Activated naive CD8-positive, alpha-beta T cell treated with anti-CD3 and anti-CD28 coated beads, Interleukin-2, amount 50 U/mL, for 24 hours (primary cell): ENCODE measurements around the gene NRCAM.
"Not testable (repeated sequence)": the region's sequence is repeated elsewhere in the genome, so short reads cannot be mapped to it uniquely, and the experiment has no call there.

Experiments used
- ATAC-seq: fragments of 150-1000 bp; cut with Tn5 transposase; one replicate; pipeline ENCODE4 v1.10.0; 2021
- DNase-seq: peaks from one replicate; pipeline ENCODE4 v3.0.0; 2021
- H3K27ac Mint-ChIP-seq: one replicate; pipeline ENCODE4 v1.8.0; 2021; ENCODE audit warnings: mild to moderate bottlenecking, mixed read lengths
- H3K27me3 Mint-ChIP-seq: one replicate; pipeline ENCODE4 v1.8.0; 2021; ENCODE audit warnings: mixed read lengths
- H3K36me3 Mint-ChIP-seq: one replicate; pipeline ENCODE4 v1.8.0; 2021; ENCODE audit warnings: low read depth, mixed read lengths
- H3K4me1 Mint-ChIP-seq: one replicate; pipeline ENCODE4 v1.8.0; 2021; ENCODE audit warnings: mixed read lengths
- H3K4me3 Mint-ChIP-seq: one replicate; pipeline ENCODE4 v1.8.0; 2021; ENCODE audit warnings: mild to moderate bottlenecking, moderate library complexity, mixed read lengths
- H3K9me3 Mint-ChIP-seq: one replicate; pipeline ENCODE4 v1.8.0; 2021; ENCODE audit warnings: mixed read lengths

NRCAM gene

DNA sequence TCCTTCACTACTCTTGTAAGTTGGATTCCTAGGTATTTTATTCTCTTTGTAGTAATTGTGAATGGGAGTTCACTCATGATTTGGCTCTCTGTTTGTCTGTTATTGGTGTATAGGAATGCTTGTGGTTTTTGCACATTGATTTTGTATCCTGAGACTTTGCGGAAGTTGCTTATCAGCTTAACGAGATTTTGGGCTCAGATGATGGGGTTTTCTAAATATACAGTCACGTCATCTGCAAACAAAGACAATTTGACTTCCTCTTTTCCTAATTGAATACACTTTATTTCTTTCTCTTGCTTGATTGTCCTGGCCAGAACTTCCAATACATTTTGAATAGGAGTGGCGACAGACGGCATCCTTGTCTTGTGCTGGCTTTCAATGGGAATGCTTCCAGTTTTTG lies 181.8 kb downstream of the NRCAM start:
- not testable (repeated sequence) for H3K4me3 Mint-ChIP-seq, H3K27me3 Mint-ChIP-seq, H3K36me3 Mint-ChIP-seq, H3K27ac Mint-ChIP-seq, ATAC-seq, DNase-seq
- H3K4me1 Mint-ChIP-seq, result peaks cover 18% of the 10 kb centered on the region
- peaks cover 15% of the 10 kb centered on the region for H3K9me3 Mint-ChIP-seq

- not testable (repeated sequence) for H3K27me3 Mint-ChIP-seq, H3K4me3 Mint-ChIP-seq, H3K27ac Mint-ChIP-seq, DNase-seq, ATAC-seq, H3K36me3 Mint-ChIP-seq
- H3K4me1 Mint-ChIP-seq, result peaks cover 18% of the 10 kb centered on the region
- peaks cover 15% of the 10 kb centered on the region for H3K9me3 Mint-ChIP-seq
Observed at GRCh38 chr7:108272891-108273290, 183.3 kb downstream of the NRCAM start.

DNA sequence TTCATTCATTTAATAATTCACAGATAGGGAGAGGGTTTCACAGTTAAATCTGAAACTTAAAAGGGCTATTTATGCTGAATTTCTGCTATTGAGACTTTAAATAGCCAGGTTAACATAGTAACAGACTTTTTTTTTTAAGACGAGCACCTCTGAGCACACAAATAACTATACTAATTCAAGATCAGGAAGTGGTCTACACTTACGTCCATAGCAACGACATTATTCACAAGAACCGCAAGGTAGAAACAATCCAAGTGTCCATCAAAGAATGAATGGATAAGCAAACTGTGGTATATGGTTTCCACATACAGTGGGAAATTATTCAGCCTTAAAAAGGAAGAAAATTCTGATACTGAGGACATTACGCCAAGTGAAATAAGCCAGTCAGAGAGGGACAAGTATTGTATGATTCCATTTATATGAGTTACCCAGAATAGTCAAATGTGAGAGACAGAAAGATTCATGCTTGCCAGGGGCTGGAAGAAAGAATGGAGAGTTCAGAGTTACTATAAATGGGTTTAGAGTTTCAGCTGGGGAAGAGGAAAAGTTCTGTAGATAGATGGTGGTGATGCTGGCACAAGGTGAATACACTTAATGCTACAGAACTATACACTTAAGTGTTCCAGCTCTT lies 185.7 kb downstream of the NRCAM start:
- no peak overlapping the region for H3K27ac Mint-ChIP-seq
- no peaks in the 10 kb centered on the region for H3K9me3 Mint-ChIP-seq
- DNase-seq, result no peak
- peaks cover 25% of the 10 kb centered on the region for H3K4me1 Mint-ChIP-seq
- H3K27me3 Mint-ChIP-seq, result no peaks in the 10 kb centered on the region
- no peak overlapping the region for H3K4me3 Mint-ChIP-seq
- H3K36me3 Mint-ChIP-seq, result no peaks in the 10 kb centered on the region
- peak; percentile 49 for ATAC-seq

DNA sequence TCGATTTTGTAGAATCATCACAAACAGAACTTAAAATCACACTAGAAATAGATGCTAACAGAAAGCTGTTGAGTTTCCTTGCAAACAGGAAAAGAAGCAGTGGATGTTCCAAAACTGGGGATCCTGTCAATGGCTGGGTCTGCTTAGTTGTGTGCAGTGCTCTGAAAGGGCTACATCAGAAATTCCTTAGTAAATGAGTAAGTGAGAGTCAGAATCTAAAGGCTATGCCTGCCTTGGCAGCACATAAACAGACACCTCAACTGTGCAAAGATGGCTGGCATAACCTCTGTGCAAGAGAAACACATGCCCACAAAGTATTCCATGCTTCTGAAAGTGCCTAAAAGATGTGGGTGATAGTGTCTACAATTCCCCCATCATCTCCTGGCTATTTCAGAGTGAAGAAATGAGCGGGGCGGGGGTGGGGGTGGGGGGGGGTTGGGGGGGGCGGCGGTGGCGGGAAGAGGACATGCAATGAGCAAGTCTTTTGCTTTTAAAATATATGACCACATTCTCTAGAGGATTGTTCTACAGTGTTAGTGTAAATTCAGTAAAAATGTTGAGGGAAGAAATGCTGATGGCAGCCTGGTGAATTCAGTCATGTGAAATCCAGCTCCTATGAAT lies 187.9 kb downstream of the NRCAM start:
- H3K4me1 Mint-ChIP-seq, result peaks cover 25% of the 10 kb centered on the region
- no peak overlapping the region for H3K4me3 Mint-ChIP-seq
- DNase-seq, result no peak
- H3K27ac Mint-ChIP-seq, result no peak overlapping the region
- H3K36me3 Mint-ChIP-seq, result no peaks in the 10 kb centered on the region
- no peaks in the 10 kb centered on the region for H3K9me3 Mint-ChIP-seq
- no peaks in the 10 kb centered on the region for H3K27me3 Mint-ChIP-seq
- no peak for ATAC-seq

GRCh38 chr7:108267615-108268014 lies 188.6 kb downstream of the NRCAM start:
- H3K36me3 Mint-ChIP-seq, result no peaks in the 10 kb centered on the region
- no peak overlapping the region for H3K4me3 Mint-ChIP-seq
- DNase-seq, result no peak
- no peak overlapping the region for H3K27ac Mint-ChIP-seq
- peaks cover 25% of the 10 kb centered on the region for H3K4me1 Mint-ChIP-seq
- H3K27me3 Mint-ChIP-seq, result no peaks in the 10 kb centered on the region
- no peaks in the 10 kb centered on the region for H3K9me3 Mint-ChIP-seq
- no peak for ATAC-seq

DNA sequence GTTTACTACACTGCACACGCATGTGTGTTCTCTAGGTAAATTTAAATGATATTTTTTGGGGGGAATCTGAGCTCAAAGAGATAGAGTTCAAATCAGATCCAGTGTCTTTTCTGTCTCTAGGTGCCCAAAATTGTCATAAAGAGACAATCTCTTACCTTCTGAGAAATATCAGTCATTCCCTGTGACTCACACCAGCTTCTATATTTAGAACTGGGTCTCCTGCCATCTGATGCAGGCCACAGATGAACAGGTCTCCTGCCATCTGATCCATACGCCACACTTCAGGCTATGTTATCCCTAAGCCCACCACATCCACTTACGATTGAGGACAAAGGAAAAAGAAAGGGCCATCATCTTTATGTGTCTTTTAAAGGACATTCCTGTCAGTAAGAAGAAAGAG lies 189.7 kb downstream of the NRCAM start:
- Mint-ChIP-seq H3K36me3 (no peaks in the 10 kb centered on the region), H3K27me3 (no peaks in the 10 kb centered on the region), H3K4me3 (no peak overlapping the region), H3K4me1 (peaks cover 18% of the 10 kb centered on the region), H3K9me3 (no peaks in the 10 kb centered on the region), H3K27ac (no peak overlapping the region)
- DNase-seq (no peak), ATAC-seq (no peak)

- no peaks in the 10 kb centered on the region for H3K27me3 Mint-ChIP-seq
Observed at GRCh38 chr7:108266035-108266434, 190.2 kb downstream of the NRCAM start.

DNA sequence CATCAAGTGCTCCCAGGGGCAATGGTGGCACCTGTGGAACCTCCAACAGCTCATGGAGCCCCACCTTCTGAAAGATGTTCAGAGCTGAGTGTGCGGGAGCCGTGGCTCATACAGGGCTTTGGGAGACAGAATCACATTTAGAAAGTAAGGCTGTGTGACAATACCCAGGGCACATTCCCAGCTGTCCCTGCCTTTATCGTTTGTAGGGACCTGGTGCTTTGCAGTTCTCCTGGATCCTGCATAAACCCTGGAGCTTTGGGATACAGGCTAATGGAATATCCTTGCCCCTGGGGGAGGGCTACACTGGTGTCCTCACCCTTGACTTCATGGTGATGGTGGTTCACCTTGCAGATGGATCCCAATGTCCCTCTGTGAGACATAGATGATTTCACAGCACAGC lies 191.2 kb downstream of the NRCAM start:
- H3K36me3 Mint-ChIP-seq, result no peaks in the 10 kb centered on the region
- peaks cover 6% of the 10 kb centered on the region for H3K4me1 Mint-ChIP-seq
- no peak overlapping the region for H3K27ac Mint-ChIP-seq
- DNase-seq, result no peak
- H3K4me3 Mint-ChIP-seq, result no peak overlapping the region
- ATAC-seq, result no peak
- no peaks in the 10 kb centered on the region for H3K27me3 Mint-ChIP-seq
- H3K9me3 Mint-ChIP-seq, result no peaks in the 10 kb centered on the region

More at GRCh38 chr7:108266035-108266434, 190.2 kb downstream of the NRCAM start:
- no peaks in the 10 kb centered on the region for H3K36me3 Mint-ChIP-seq
- H3K4me1 Mint-ChIP-seq, result peaks cover 14% of the 10 kb centered on the region
- H3K27ac Mint-ChIP-seq, result no peak overlapping the region
- DNase-seq (no peak), ATAC-seq (no peak)
- H3K4me3 Mint-ChIP-seq, result no peak overlapping the region
- no peaks in the 10 kb centered on the region for H3K9me3 Mint-ChIP-seq

DNA sequence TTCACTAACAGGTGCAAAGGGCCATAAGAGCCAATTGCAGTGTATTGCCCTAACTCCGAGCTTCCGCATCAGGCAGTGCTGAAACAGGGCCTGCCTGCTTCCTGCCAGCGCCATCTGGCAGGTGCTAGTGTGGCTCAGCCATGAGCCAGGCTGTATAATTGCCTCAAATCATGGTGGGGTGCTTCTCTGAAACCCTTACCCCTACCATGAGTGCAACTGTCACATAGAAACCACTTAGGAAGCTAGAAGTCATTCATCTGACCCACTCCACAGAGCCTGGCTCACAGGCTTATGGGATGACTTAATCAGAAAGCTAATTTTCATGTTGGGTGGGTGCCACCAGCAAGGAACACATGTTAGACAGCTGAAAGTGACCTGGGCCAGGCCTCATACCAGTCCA lies 192.8 kb downstream of the NRCAM start:
- ATAC-seq (no peak), DNase-seq (no peak)
- H3K4me1 Mint-ChIP-seq, result peaks cover 6% of the 10 kb centered on the region

DNA sequence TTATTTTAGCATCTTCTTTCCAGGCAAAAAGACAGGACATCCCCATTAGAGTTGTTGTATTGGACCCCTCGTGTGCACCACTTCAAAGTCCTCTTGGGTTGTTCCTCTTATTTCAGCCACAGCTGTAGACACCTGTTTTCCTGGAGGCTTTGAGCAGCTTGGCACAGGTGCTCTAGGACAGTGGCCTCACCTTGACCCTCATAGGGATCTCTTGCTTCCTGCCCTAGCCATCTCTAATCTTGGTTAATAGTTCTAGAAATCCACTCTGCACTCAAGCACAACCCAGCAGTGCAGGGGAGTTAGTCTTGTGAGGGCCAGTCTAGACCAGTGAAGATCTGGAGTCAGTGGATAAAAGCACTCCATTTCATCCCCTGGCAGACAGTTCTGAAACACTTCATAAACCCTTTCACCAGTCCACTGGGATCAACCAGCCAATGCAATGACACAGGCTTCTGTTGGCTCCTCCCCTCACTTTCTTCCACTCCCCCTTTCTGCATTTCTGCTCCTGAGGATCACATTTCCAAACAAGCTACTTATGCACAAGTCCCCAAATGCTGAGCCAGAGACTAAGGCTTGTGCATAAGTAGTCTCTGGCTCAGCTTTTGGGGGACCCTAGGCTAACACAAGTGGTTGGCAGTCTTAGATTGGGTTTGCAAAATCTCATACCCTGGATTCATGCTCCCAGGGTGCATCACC lies 194.5 kb downstream of the NRCAM start:
- Mint-ChIP-seq H3K4me1 (peaks cover 5% of the 10 kb centered on the region), H3K27me3 (no peaks in the 10 kb centered on the region), H3K4me3 (no peak overlapping the region), H3K27ac (no peak overlapping the region), H3K36me3 (peaks cover 4% of the 10 kb centered on the region), H3K9me3 (peaks cover 5% of the 10 kb centered on the region)
- DNase-seq, result no peak
- no peak for ATAC-seq

More for the DNA sequence above, 192.8 kb downstream of the NRCAM start:
- Mint-ChIP-seq H3K36me3 (peaks cover 4% of the 10 kb centered on the region), H3K27me3 (no peaks in the 10 kb centered on the region), H3K9me3 (peaks cover 5% of the 10 kb centered on the region), H3K27ac (no peak overlapping the region), H3K4me3 (no peak overlapping the region)

DNA sequence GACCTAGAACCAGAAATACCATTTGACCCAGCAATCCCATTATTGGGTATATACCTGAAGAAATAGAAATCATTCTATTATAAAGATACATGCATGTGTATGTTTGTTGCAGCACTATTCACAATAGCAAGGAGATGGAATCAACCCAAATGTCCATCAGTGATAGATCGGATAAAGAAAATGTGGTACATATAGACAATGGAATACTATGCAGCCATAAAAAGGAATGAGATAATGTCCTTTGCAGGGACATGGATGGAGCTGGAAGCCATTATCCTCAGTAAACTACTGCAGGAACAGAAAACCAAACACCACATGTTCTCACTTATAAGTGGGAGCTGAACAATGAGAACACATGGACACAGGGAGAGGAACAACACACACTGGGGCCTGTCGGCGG lies 196.8 kb downstream of the NRCAM start:
- ATAC-seq, H3K36me3 Mint-ChIP-seq, H3K4me1 Mint-ChIP-seq, H3K27ac Mint-ChIP-seq, H3K4me3 Mint-ChIP-seq, DNase-seq, H3K27me3 Mint-ChIP-seq, H3K9me3 Mint-ChIP-seq: not testable (repeated sequence)

DNA sequence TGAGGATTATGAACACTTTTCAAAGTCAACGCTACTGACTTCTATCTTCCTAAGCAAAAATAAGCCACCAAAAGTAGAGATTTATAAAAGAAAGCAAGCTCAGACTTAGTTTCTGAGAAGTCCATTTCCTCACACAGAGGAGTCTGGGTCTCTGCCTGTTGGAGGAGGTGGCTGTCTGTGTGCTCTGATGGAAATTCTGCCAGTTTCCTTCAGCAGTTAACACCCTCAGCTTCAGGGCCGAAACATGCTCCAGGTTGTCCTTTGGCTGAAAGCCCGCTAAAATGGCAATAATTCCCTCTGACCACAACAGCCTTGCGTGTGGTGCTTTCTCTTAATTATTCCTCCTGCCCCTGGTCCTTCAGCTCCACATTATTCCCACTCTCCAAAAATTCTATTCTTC lies 198.3 kb downstream of the NRCAM start:
- DNase-seq (no peak), ATAC-seq (no peak)
- Mint-ChIP-seq H3K27ac (no peak overlapping the region), H3K27me3 (no peaks in the 10 kb centered on the region), H3K4me3 (no peak overlapping the region), H3K4me1 (no peaks in the 10 kb centered on the region), H3K9me3 (peaks cover 9% of the 10 kb centered on the region), H3K36me3 (peaks cover 5% of the 10 kb centered on the region)

- ATAC-seq, result no peak
- Mint-ChIP-seq H3K27me3 (no peaks in the 10 kb centered on the region), H3K4me3 (no peak overlapping the region), H3K27ac (no peak overlapping the region), H3K36me3 (peaks cover 1% of the 10 kb centered on the region), H3K4me1 (no peaks in the 10 kb centered on the region), H3K9me3 (peaks cover 5% of the 10 kb centered on the region)
- DNase-seq, result no peak
Observed at GRCh38 chr7:108254259-108254658, 202.0 kb downstream of the NRCAM start.

DNA sequence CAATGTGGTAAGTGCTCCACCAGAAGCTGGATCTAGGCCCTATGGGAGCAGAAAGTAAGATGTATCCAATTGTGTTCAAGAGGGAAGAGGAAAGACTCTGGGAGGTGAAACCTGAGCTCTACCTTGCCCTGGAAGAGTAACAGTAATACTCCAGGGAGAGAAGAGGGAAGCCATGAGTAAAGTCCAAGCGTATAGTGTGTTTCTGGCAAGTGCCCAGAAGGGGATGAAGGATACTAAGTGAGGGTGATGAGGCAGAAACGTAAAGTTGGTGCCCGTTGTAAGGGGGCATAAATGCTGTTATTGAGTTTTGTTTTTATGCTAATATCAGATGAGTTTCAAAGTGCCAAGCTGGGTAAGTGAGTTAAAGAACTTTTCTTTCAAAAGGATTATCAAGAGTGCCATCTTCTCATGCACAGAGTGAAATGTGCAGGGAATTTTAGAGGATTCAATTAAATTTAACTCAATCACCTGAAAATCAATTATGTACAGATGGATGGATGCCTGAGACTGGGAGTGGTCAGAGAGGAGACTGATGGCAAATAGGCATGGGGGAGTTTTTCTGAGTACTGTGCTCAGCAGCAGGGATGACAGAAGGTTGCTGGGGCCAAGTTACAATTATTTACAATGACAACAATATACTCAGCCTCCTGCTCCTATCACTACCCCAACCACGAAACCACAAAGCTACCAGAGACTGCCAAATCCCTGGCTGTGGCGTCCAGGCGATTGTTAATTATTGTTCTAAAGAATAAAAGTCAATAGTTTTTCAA lies 202.8 kb downstream of the NRCAM start:
- Mint-ChIP-seq H3K4me1 (no peaks in the 10 kb centered on the region), H3K27me3 (no peaks in the 10 kb centered on the region), H3K4me3 (no peak overlapping the region), H3K9me3 (peaks cover 4% of the 10 kb centered on the region), H3K27ac (no peak overlapping the region), H3K36me3 (peaks cover 1% of the 10 kb centered on the region)
- ATAC-seq, result no peak
- no peak for DNase-seq

DNA sequence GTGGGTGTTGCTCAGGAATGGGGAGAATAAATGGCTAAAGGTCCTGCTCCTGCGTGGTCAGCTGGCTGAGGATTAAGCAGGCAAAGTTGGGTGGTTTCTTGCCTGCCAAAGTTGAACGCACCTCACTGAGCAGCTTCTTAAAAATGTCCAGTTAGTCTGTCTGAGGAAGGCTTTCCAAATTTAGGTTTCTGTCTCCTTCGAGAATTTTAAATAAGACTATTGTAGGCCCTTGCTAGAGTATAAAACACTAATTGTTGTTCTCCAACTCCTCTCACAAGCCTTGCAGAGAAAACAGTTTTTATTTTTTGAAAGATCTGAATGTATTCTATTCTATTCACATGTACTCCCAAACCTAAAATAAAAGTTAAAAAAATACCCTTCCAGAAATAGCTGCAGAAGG lies 204.1 kb downstream of the NRCAM start:
- H3K4me3 Mint-ChIP-seq, result no peak overlapping the region
- DNase-seq, result no peak
- H3K27ac Mint-ChIP-seq, result no peak overlapping the region
- peaks cover 4% of the 10 kb centered on the region for H3K9me3 Mint-ChIP-seq
- no peaks in the 10 kb centered on the region for H3K27me3 Mint-ChIP-seq
- peaks cover 1% of the 10 kb centered on the region for H3K36me3 Mint-ChIP-seq
- peaks cover 1% of the 10 kb centered on the region for H3K4me1 Mint-ChIP-seq
- ATAC-seq, result no peak
